NK-92 treated with Interleukin-12 subunit alpha and Interleukin-12 subunit beta, amount 100 ng/mL, for 24 hours (cell line): ENCODE data around the gene EFL1.
A peak's percentile ranks its signal among the peaks of the same experiment; 100 is the strongest.

ENCODE experiments used
- DNase-seq: peaks from one replicate; lab custom pipeline; 2025; lab: John Stamatoyannopoulos, UW

EFL1 gene

DNA sequence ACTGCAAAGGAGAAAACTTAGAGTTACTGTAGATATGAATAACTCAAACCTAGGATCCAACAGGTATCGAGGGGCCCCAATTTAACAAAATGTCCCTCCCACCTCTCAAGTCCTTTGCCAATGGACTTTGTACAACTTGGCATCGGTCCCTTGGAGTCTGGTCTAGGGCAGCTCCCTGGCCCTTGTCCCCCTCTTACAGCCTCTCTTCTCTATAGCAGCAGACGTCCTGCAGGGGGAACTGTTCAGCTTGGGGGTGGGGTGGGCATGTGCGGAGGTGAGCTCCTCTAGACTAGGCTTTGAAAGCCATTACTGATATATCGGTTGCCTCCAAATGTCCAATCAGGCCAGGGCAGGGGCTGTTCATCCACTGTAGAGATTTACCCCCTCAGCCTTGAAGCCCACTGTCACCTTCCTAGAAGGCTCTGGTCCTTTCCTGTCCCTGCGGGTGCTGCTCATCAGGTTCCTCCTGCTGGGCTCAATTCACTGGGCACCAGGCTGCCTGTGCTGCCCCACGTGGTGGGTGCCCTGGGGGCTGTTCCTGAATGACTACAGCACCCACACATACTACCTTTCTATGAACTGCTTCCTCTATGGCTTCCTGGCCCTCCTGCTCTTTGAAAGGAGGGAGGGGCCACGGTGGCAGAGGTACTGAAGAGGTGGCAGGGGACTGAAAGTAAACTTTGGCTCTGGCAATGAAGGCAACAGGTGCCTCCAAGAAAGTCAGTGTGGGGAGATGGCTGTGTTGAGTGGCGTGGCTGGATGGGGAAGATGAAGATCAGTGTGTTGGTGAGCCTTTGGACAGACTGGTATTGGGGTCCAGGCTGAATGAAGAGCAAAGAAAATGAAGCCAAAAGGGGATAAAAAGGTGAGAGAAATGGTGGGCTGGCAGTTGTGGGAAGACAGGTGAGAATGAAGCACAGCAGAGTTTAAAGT is 137.9 kb downstream of the EFL1 start:
- no peak for DNase-seq

DNA sequence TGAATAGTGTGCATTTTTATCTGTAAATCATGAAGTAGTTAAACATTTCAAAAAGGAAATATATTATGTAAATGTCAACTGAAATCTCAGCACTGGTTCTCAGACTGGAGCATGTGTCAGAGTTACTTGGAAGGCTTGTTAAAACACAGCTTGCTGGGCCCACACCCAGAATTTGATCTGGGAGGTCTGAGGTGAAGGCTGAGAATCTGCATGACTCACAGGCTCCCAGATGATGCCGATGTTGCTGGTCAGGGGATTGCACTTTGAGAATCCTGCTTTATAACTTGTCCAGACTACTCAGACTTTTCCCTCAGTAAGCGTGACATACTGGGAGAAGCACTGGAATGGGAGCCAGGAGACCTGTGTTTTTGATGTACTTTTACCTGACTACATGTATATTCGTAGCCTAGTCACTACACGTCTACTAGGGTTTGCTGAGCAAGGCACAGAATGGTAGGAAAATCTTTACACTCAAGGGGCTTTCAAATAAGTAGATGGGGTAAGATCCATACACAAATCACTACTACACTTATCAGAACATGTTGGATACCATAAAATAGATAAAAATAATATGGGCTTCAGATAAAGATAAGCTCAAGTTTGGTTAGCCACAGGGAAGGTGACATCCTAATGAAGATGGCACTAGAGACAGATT is 139.7 kb downstream of the EFL1 start:
- DNase-seq = no peak

DNA sequence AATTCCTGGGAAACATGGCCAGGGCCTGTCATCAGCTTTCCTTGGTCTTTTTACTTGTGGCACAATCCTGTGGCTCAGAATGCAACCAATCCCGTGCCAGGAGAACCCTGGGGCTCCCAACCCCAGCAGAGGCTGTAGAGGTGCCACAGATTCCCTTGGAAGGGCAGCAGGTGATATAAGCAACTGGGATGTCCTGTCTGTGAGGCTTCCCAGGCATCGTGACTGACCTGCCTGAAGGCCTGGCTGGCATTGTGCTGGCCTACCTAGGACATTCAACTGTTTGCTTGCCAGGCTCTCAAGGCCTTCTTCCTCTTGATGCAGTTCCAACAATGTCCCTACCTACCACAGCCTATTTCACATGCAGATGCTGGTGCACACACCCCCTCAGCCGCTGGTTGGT is 144.5 kb downstream of the EFL1 start:
- no peak for DNase-seq

DNA sequence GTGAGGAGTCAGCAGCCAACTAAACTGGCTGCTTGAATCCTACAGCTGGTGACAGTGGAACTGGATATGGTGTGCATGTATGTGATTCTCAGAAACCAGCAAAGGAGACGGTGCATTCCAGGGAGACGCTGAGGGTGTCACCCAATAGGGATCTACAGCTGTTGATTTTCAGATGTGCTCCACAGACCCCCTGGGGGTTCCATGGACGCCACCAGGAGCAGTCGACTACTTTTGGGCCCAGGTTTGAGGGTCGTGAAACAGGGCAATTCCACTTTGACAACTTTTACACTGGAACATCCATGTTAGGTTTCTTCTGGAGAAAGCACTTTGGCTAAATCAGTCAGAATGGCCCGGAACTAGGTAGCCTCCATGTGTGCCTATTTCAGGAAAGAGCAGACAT is 145.2 kb downstream of the EFL1 start:
- no peak for DNase-seq

DNA sequence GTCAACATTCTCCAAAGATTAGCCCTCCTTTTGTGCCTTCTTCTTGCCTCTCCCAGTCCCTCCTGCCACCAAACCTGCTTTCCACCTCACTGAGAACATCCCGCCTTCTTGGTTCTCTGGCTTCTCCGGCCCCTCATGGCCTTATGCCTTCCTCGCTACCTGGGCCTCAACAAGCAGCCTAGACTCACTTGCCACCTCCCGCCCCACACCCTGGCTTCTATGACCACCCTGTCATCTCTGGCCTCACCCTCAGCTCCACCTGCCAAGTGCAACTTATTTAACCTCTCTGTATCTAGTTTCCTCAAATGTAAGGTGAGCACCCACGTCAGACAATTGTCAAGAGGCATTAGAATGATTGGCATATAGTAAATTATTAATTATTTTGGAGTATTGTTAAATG is 147.9 kb downstream of the EFL1 start:
- DNase-seq = no peak

DNA sequence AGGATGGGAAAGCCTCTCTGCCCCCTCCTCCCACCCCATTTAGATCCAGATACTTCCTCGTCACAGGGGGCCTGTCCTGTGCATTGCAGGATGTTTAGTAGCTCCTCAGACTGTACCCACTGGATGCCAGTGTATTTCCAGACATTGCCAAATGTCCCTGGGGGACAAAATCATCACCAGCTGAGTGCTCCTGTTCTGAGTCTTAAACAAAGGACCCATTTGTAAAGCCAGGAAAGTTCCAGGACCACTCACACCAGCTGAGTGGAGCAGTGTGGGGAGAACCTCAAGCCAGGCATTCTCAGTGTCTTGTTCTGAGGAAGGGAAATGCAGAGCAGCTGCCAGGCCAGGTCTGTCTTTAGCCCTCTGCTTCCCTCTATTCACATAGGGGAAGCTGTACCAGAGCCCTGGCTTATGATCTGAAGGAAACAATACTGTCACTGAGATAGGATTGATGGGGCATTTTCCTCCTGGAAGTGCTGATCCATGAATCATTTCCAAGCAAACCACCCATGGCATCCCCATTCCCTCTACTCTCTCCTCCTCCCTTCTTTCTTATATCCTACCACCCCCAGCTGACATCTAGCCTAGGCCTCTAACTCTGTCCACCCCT is 149.3 kb downstream of the EFL1 start:
- DNase-seq = no peak

DNA sequence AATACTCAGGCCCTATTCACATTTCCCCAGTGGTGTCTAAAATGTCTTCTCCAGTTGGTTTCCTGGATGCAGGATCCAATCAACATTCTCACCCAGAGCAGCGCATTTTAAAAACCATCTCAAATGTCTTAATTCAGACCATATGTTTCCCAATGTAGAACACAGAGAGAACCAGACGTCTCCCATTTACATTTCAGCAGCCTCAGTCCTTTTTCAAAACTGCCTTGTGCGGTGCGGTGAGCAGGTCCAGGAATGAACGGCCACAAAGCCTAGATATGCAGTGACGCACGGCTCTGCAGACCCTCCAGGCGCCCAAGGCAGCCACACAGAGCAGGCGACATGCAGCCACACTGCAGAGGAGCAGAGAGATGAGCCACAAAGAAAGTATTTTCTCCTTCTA is 150.6 kb downstream of the EFL1 start:
- no peak for DNase-seq

DNA sequence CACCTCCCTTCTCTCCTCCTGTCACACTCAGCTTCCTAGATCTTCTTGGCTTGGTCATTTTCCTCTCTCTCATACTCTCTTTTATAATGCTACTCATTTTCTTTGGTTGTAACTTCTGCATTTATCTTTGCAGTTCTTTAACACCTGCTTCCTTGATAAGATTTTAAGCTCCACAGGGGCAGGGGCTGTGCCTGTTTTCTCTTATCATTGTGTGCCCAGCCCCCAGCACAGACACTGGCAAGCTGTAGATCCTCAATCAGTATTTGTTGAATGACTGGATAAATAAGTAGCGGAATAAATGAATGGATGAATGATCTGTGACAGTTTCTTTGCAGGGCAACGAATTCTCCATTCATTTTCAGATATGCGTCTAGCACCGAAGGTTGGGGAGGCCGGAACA is 152.4 kb downstream of the EFL1 start:
- no peak for DNase-seq

DNA sequence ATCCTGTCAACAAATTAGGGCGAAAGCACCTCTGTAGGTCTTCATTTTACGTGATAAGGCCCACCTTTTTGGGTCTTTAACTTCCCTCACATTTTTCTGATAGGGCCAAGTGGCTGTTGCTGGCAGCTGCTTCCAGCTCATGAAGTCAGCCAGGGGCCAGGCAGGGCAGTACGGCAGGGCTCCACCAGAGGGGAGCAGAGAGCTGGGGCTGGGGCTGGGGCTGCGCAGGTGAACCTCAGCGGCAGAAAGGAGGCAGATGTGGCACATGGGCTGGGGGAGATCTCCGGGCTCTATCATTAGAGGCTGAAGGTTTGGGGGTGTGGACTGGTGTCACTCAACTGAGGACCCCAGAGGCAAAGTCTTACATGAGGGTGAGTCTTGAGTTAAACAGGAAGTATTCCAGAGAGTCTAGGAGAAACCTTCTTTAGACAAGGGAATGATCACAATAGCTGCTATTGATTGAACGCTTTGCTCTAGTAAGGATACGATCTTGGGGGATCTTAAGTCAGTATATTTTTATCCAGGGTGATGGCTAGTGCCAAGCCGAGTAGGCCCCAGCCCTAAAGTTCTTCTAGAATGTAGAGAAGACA is 153.9 kb downstream of the EFL1 start:
- peak; percentile 33 for DNase-seq

DNA sequence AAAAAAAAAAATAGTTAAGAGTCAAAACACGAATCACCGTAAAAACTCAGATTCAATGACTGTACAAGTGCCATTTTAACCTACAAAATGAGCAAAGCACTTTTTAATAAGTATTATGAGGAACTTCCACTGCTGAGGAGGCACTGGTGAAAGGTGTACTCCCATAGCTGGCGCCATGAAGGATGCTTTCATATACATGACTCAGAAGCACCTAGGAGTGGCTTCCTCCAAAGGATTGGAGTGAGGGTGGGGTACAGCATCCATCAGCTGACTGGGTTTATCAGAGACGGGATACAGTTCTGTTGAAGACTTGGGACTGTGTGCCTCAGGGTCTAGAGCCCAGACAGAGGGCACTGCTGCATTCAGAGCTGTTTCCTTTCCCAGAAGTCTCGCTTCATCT is 155.9 kb downstream of the EFL1 start:
- no peak for DNase-seq

DNA sequence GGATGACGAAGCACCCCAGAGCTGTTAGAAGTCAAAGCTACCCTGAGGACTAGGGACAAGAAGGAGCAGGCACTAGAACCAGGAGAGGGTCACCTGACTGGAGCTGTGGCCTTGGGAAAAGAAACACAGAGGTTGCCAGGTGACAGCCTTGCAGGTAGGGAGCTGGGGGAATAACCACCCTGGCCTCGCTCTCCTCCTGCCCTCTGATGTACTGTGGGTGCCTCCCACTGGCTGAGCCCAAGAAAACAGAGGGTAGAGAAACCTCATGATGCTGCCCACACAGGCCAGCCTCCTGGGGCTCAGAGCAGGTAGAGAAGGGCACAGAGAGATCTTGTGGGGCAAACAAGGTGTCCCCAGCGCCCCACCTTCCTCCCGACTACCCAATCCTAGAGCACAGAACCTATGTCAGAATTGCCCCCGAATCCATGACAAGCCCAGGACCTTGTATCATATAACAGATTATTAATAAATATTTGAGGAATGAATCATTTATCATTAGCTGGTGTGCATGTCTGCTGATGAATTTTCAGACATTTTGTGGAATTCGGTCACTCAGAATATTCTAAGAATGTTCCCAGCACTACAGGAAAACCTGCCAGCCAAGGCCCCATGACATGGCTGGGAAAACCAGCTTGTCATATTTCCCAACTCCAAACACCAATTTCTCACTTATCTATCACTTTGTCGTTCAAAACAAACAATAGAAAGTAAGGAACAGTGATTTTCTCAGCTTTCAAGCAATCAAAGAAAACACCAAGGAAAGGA is 156.9 kb downstream of the EFL1 start:
- no peak for DNase-seq

DNA sequence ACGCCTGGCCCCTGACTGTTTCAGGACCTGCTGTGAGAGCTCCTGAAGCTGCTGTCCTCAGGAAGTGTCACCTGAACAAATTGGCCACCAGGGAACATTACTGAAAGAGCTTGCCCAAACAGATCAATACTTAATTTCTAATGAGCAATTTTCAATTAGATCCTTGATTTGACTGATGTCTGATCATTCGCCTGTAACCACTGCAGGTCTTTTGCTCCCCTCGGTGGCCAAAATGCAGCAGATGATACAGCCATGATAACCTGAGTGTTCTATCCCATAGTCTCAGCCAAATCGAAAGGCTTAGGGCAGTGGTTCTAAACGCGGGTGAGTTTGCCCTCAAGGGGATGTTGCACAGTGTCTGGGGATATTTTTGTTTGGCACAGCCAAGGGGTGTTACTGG is 159.1 kb downstream of the EFL1 start:
- no peak for DNase-seq

DNA sequence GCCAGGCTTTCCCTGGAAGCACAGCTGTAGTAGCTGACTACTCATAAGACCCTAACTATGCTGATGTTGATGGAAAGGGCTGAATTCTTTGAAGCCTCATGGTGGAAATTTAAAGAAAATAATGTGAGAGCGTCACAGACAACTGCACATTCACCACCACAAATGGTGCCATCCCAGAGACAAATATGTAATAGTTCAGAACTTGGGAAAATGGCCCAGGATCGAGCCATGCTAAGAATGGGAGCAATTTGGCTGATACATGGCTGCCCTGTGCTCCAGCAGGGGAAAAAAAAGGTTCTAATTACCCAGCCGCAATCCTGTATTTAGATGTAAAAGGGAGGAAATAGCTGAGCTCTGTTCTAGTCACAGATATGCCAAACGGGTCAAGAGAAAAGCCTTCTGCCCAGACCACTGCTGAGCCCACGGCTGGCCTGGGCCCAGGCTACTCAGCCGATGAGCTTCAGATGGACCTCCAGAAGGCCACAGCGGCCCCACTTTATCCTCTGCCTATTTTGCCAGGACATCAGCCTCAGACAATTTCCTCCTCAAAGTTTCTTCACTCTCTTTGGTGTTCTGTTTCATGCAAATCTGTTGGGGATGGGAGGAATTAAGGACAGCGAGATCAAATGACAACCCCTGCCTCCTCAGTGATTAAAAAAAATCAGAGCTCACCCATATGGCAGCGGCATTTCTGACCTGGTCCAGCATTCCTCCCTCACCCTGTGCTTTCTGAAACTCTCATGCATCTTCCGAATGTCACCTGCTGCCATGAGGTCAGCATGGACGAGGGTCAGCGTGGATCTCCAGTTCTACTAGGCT is 162.2 kb downstream of the EFL1 start:
- no peak for DNase-seq

DNA sequence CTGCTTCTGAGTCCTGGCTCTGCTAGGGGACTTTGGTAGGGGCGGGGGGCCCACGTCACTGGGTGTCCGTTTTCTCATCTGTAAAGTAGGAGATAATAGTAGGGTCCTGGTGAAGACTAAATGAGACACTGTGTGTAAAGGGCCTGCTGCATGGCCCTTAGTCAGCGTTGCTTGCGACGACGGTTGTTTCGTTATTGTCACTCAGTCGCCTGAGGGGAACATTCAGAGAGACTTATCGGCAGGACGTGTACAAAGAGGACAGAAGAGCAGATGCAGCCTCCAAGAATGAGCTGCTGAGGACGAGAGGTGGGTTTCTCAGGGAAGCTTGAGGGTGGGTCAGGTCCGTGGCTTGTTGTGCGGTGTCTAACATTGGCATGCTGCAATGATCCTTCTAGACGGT is 163.9 kb downstream of the EFL1 start:
- no peak for DNase-seq

DNA sequence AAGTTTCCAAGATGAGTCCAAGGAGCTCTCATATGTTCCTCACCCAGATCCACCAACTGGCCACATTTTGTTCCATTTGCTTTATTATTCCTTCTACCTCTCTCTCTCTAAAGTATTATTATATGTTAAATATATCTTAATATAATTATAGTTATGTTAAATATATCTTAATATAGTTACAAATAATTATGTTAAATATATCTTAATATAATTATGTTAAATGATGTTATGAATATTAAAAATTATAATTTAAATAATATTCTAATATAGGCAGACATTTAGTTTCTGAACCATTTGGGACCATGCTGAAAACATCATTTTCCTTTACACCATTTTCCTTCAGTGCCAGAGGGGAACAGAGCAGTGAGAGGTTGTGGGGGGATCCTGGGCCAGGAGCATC is 166.7 kb downstream of the EFL1 start:
- DNase-seq = no peak

DNA sequence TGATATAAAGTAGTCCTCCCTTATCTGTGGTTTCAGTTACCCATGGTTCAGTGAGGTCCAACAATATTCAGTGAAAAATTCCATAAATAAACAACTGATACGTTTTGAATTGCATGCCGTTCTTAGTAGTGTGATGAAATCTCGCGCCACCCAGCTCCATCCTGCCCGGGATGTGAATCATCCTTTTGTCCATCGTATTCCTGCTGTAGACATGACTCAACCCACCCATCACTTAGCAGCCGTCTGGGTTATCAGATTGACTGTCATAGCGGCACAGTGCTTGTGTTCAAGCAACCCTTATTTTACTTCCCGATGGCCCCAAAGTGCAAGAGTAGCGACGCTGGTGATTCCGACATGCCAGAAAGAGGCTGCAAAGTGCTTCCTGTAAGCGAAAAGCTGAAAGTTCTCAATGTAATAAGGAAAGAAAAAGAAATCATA is 168.7 kb downstream of the EFL1 start:
- no peak for DNase-seq

DNA sequence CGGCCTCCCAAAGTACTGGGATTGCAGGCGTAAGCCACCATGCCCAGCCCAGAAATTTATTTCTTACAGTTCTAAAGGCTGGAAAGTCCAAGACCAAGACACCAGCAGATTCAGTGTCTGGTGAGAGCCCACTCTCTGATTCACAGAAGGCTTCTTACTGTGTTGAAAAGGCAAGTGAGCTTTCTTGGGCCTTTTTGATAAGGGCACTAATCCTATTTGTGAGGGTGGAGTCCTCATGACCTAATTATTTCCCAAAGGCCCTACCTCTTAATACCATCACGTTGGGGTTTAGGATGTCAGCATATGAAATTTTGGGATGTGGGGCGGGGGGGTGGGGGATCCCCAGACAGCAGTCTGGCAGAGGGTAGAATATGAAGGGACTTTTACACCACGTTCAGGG is 169.2 kb downstream of the EFL1 start:
- DNase-seq = no peak

DNA sequence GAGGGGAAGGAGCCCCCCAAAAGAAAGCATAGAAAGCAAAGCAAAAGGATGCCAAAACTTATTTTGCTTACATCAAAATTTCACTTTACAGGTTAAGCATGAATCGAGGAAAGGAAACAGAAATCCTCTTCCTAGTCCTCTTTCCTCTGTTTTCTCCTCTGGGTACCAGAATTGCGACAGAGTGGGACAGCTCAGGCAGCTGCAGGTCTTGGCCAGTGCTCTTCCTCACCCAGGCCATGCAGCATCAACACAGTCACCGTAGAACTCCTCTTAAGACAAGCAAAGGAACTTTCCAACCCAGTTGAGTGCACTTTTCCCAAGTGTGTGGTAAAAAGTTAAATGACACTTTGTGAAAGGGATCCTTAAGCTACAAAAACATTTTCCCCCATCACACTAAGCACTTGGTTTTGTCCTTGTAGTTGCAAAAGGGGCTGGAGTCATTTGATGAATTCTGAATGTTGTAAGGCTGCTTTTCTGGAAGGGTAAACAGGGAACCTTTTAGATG is 170.8 kb downstream of the EFL1 start:
- no peak for DNase-seq

DNA sequence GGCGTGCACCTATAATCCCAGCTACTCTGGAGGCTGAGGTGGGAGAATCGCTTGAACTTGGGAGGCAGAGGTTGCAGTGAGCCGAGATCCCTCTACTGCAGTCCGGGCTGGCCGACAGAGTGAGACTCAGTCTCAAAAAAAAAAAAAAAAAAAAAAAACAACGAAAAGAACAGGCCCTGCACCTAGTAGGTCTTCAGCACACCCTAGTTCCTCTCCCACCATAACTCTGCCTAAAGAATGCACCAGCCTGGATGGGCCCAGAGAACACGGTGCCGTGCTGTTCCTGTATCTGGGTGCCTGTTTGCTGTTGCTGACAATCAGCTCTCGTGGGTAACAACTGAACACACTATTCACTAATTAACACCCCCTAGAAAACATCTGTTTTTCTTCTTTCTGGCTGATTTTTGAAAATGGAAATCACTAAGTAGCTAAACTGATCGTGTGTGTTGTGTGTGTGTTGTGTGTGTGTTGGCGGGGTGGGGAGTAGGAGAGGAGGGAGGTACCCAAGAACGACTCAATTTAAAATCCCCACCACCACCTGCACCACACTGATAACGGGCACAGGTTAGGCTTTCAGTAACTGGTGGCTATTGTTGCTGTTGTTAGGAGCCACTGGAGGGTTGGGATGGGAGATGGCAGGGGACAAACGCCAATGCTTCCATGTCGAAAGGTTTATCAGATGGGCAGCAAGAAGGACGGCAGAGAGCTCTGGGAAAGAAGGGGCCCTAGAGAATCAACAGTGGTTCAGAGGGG is 176.1 kb downstream of the EFL1 start:
- DNase-seq = no peak
